Karpas-422 (cell line): ENCODE data around the gene CDKAL1. TPM values are rescaled to one million over a fixed set of nuclear protein-coding genes. Genes with fewer than 3 reads are reported as not detected.

Experiments used
- DNase-seq: peaks from one replicate; pipeline ENCODE4 v3.0.0-alpha.2; 2015
- H2AFZ ChIP-seq: fragments of 200-600 bp; sonication (generic); 2 replicates; pipeline ENCODE4 v1.6.1; 2014; ENCODE audit warnings: antibody characterized with exemption, low read length, mixed read lengths
- H3K27ac ChIP-seq: fragments of 200-600 bp; sonication (generic); 2 replicates; pipeline ENCODE4 v1.5.1; 2014; ENCODE audit warnings: mild to moderate bottlenecking, low read length, moderate library complexity
- H3K27me3 ChIP-seq: fragments of 200-600 bp; sonication (generic); 2 replicates; pipeline ENCODE4 v1.6.1; 2014; ENCODE audit warnings: low read length, mixed read lengths
- H3K36me3 ChIP-seq: fragments of 200-600 bp; sonication (generic); 2 replicates; pipeline ENCODE4 v1.6.1; 2014; ENCODE audit warnings: low read length, mixed read lengths; ENCODE audit not compliant: insufficient read depth
- H3K4me1 ChIP-seq: fragments of 200-600 bp; sonication (generic); 2 replicates; pipeline ENCODE4 v1.6.1; 2014; ENCODE audit warnings: mild to moderate bottlenecking, low read length, mixed read lengths
- H3K4me2 ChIP-seq: fragments of 200-600 bp; sonication (generic); 2 replicates; pipeline ENCODE4 v1.6.1; 2014; ENCODE audit warnings: low read length, low read depth, mild to moderate bottlenecking; ENCODE audit not compliant: poor library complexity, severe bottlenecking
- H3K4me3 ChIP-seq: fragments of 200-600 bp; sonication (generic); 2 replicates; pipeline ENCODE4 v1.5.1; 2014; ENCODE audit warnings: mild to moderate bottlenecking, antibody characterized with exemption, low read length, mixed read lengths
- H3K79me2 ChIP-seq: fragments of 200-600 bp; sonication (generic); 2 replicates; pipeline ENCODE4 v1.6.1; 2014; ENCODE audit warnings: mild to moderate bottlenecking, low read length, mixed read lengths
- H3K9ac ChIP-seq: fragments of 200-600 bp; sonication (generic); 2 replicates; pipeline ENCODE4 v1.6.0; 2014; ENCODE audit warnings: low read length
- H3K9me2 ChIP-seq: fragments of 200-600 bp; sonication (generic), shearing (Covaris generic); replicated peaks from 2 replicates; pipeline ENCODE4 v1.6.0; 2014; ENCODE audit warnings: mild to moderate bottlenecking, low read length, moderate library complexity; ENCODE audit not compliant: insufficient read depth
- H3K9me3 ChIP-seq: fragments of 300-700, 200-600 bp; sonication (generic); 2 replicates; pipeline ENCODE4 v1.6.1; 2014; ENCODE audit warnings: low read length, mixed read lengths
- H4K20me1 ChIP-seq: fragments of 200-600 bp; sonication (generic); 2 replicates; pipeline ENCODE4 v1.6.1; 2014; ENCODE audit warnings: mild to moderate bottlenecking, antibody characterized with exemption, low read length, low read depth; ENCODE audit not compliant: insufficient read depth
- total RNA-seq: library from RNA; depleted of rRNA; stranded (reverse); fragments of >200 nt; shearing (Covaris generic); gene quantifications from 2 replicates; pipeline ENCODE4 v1.2.3, GENCODE V29; 2014; ENCODE audit warnings: low replicate concordance; rRNA removed

The CDKAL1 gene
- total RNA-seq = 17.5 and 23.7 TPM in 2 replicates

GRCh38 chr6:20534295-20535262 is at the start of gene CDKAL1:
TSS of gene CDKAL1 (plus strand) at chr6:20534457. CDS start at chr6:20546351, 11,894 bp downstream.
- Histone ChIP-seq H3K4me2 (peak within 1 kb of the TSS; percentile 88), H3K36me3 (no peaks in the 10 kb centered on the region), H3K9ac (peak within 1 kb of the TSS; percentile 77), H3K4me3 (peak within 1 kb of the TSS; percentile 72), H3K9me2 (no peaks in the 10 kb centered on the region), H2AFZ (peak within 1 kb of the TSS; percentile 38), H4K20me1 (no peaks in the 10 kb centered on the region), H3K9me3 (no peaks in the 10 kb centered on the region), H3K27ac (peak within 1 kb of the TSS; percentile 62), H3K79me2 (peaks cover 51% of the 10 kb centered on the region), H3K4me1 (peaks cover 24% of the 10 kb centered on the region), H3K27me3 (no peaks in the 10 kb centered on the region)
- peak; percentile 95 for DNase-seq

- Histone ChIP-seq H2AFZ (no peak overlapping the region), H3K4me2 (no peak overlapping the region), H3K9me2 (no peaks in the 10 kb centered on the region), H3K9me3 (no peaks in the 10 kb centered on the region), H3K27ac (no peak overlapping the region), H3K36me3 (peaks cover 63% of the 10 kb centered on the region), H3K4me1 (no peaks in the 10 kb centered on the region), H3K4me3 (no peak overlapping the region), H3K9ac (no peak overlapping the region), H4K20me1 (no peaks in the 10 kb centered on the region; the same call in 1 of the 2 replicates), H3K27me3 (no peaks in the 10 kb centered on the region), H3K79me2 (peaks cover 16% of the 10 kb centered on the region; the same call in 1 of the 2 replicates)
- no peak for DNase-seq
Observed at GRCh38 chr6:20486641-20487040, 47.6 kb upstream of the CDKAL1 start.

- Histone ChIP-seq H3K9me2 (no peaks in the 10 kb centered on the region), H3K36me3 (peaks cover 56% of the 10 kb centered on the region), H3K79me2 (peaks cover 8% of the 10 kb centered on the region; the same call in 1 of the 2 replicates), H3K27ac (no peak overlapping the region), H3K4me2 (no peak overlapping the region), H2AFZ (no peak overlapping the region), H3K27me3 (no peaks in the 10 kb centered on the region), H3K4me1 (no peaks in the 10 kb centered on the region), H3K9ac (no peak overlapping the region), H3K4me3 (no peak overlapping the region), H4K20me1 (no peaks in the 10 kb centered on the region; the same call in 1 of the 2 replicates), H3K9me3 (no peaks in the 10 kb centered on the region)
- DNase-seq = no peak
Observed at GRCh38 chr6:20487669-20488375, 46.4 kb upstream of the CDKAL1 start.

GRCh38 chr6:20490591-20490990 is 43.7 kb upstream of the CDKAL1 start:
- Histone ChIP-seq H3K9ac (no peak overlapping the region), H2AFZ (no peak overlapping the region), H3K27me3 (no peaks in the 10 kb centered on the region), H3K4me2 (no peak overlapping the region), H3K79me2 (no peaks in the 10 kb centered on the region; the same call in 1 of the 2 replicates), H3K4me3 (no peak overlapping the region), H3K36me3 (peaks cover 37% of the 10 kb centered on the region), H3K9me3 (no peaks in the 10 kb centered on the region), H4K20me1 (no peaks in the 10 kb centered on the region; the same call in 1 of the 2 replicates), H3K9me2 (no peaks in the 10 kb centered on the region), H3K4me1 (no peaks in the 10 kb centered on the region), H3K27ac (no peak overlapping the region)
- DNase-seq = no peak

- Histone ChIP-seq H4K20me1 (no peaks in the 10 kb centered on the region; the same call in 1 of the 2 replicates), H3K4me3 (no peak overlapping the region), H3K4me2 (no peak overlapping the region), H2AFZ (no peak overlapping the region), H3K79me2 (no peaks in the 10 kb centered on the region; the same call in 1 of the 2 replicates), H3K27me3 (no peaks in the 10 kb centered on the region), H3K36me3 (peaks cover 27% of the 10 kb centered on the region), H3K9me3 (no peaks in the 10 kb centered on the region), H3K9me2 (no peaks in the 10 kb centered on the region), H3K9ac (no peak overlapping the region), H3K4me1 (peaks cover 2% of the 10 kb centered on the region; the same call in 1 of the 2 replicates), H3K27ac (no peak overlapping the region)
- DNase-seq = no peak
Observed at GRCh38 chr6:20492099-20492498, 42.2 kb upstream of the CDKAL1 start.

GRCh38 chr6:20497216-20498040 is 36.8 kb upstream of the CDKAL1 start:
- H3K9ac ChIP-seq = no peak overlapping the region
- no peak overlapping the region for H3K27ac ChIP-seq
- H3K36me3 ChIP-seq = no peaks in the 10 kb centered on the region
- no peaks in the 10 kb centered on the region for H3K79me2 ChIP-seq
- no peaks in the 10 kb centered on the region for H3K27me3 ChIP-seq
- H3K4me1 ChIP-seq = peaks cover 24% of the 10 kb centered on the region
- H2AFZ ChIP-seq = no peak overlapping the region
- H3K4me3 ChIP-seq = no peak overlapping the region
- no peaks in the 10 kb centered on the region for H3K9me3 ChIP-seq
- no peaks in the 10 kb centered on the region for H3K9me2 ChIP-seq
- no peak overlapping the region for H3K4me2 ChIP-seq
- 0 out of 2 replicates have a peak, but pooled peaks cover 5% of the 10 kb centered on the region for H4K20me1 ChIP-seq
- no peak for DNase-seq

- Histone ChIP-seq H3K9me2 (no peaks in the 10 kb centered on the region), H3K27ac (no peak overlapping the region), H3K36me3 (no peaks in the 10 kb centered on the region), H3K9ac (no peak overlapping the region), H3K4me2 (peak overlapping the region; percentile 42), H3K4me3 (no peak overlapping the region), H3K27me3 (no peaks in the 10 kb centered on the region), H2AFZ (no peak overlapping the region), H3K9me3 (no peaks in the 10 kb centered on the region), H3K4me1 (peaks cover 24% of the 10 kb centered on the region), H4K20me1 (0 out of 2 replicates have a peak, but pooled peaks cover 5% of the 10 kb centered on the region), H3K79me2 (no peaks in the 10 kb centered on the region)
- no peak for DNase-seq
Observed at GRCh38 chr6:20498041-20498385, 36.2 kb upstream of the CDKAL1 start.
